Endothelial cell of umbilical vein (primary cell): ENCODE measurements around the gene GADD45G. TPM values are rescaled to one million over a fixed set of nuclear protein-coding genes. Genes with fewer than 3 reads are reported as not detected.
A peak's percentile ranks its signal among the peaks of the same experiment; 100 is the strongest.

ENCODE experiments used
- BruUV-seq: library from RNA; stranded (reverse); fragments of 400-500 nt; replicated peaks from 2 replicates; lab custom pipeline; 2021; lab: Mats Ljungman, UMichigan
- CTCF ChIA-PET: fragments of 300-600, 350-600 bp; sonication (Branson Sonifier 250); formaldehyde crosslinking; loops from one replicate; lab custom pipeline; 2021; ENCODE audit warnings: antibody characterized with exemption, inconsistent platforms; lab: Charles Lee
- POLR2A ChIA-PET: fragments of 300-600, 350-600 bp; sonication (Branson Sonifier 250); formaldehyde crosslinking; loops from one replicate; lab custom pipeline; 2021; ENCODE audit warnings: antibody characterized with exemption, inconsistent platforms; lab: Charles Lee
- DNase-seq: peaks from one replicate; pipeline ENCODE4 v3.0.0-alpha.2; 2011; ENCODE audit warnings: low read depth, low spot score
- FAIRE-seq: peaks from 2 replicates; lab custom pipeline; 2011; peaks lifted over from hg19 to GRCh38; lab: Jason Lieb, UNC
- H2AFZ ChIP-seq: 2 replicates; pipeline ENCODE4 v1.6.0; 2012; ENCODE audit warnings: low read depth, low read length, control low read depth, inconsistent platforms
- H3K27ac ChIP-seq: 2 replicates; pipeline ENCODE4 v1.5.1; 2011; ENCODE audit warnings: low read depth, mild to moderate bottlenecking, control low read depth, low read length, moderate library complexity; ENCODE audit not compliant: insufficient read depth
- H3K27me3 ChIP-seq, 2 experiments: 2 replicates each; pipeline versions ENCODE4 v1.6.0 to v1.6.1; 2011; ENCODE audit warnings: low read length in 2 of 2, mixed read lengths in 1 of 2; ENCODE audit not compliant: control insufficient read depth in 2 of 2, insufficient read depth in 2 of 2
- H3K36me3 ChIP-seq, 2 experiments: 2 replicates in 1 of 2; 3 replicates in 1 of 2; pipeline ENCODE4 v1.5.1; 2011; ENCODE audit warnings: low read length in 2 of 2, mild to moderate bottlenecking in 1 of 2, moderate library complexity in 1 of 2; ENCODE audit not compliant: control insufficient read depth in 2 of 2, insufficient read depth in 2 of 2; ENCODE audit errors: extremely low read depth in 1 of 2
- H3K4me1 ChIP-seq: 3 replicates; pipeline ENCODE4 v1.5.1; 2011; ENCODE audit warnings: mild to moderate bottlenecking, low read length; ENCODE audit not compliant: control insufficient read depth, insufficient read depth; ENCODE audit errors: extremely low read depth
- H3K4me2 ChIP-seq: 2 replicates; pipeline ENCODE4 v1.6.1; 2011; ENCODE audit warnings: low read length, control low read depth, mixed read lengths; ENCODE audit not compliant: insufficient read depth
- H3K4me3 ChIP-seq, 3 experiments: fragments of 200-600 bp in 1 of 3; sonication (generic), shearing (Covaris generic) in 1 of 3; replicated peaks in 1 of 3; 2 replicates each; pipeline ENCODE4 v1.5.1; 2011 to 2016; ENCODE audit warnings: control low read depth in 3 of 3, low read length in 3 of 3, mild to moderate bottlenecking in 2 of 3, inconsistent platforms in 1 of 3, low read depth in 1 of 3, moderate library complexity in 1 of 3; ENCODE audit not compliant: insufficient read depth in 1 of 3
- H3K79me2 ChIP-seq: 2 replicates; pipeline ENCODE4 v1.6.0; 2012; ENCODE audit warnings: low read length, inconsistent platforms; ENCODE audit not compliant: control insufficient read depth, insufficient read depth
- H3K9ac ChIP-seq: replicated peaks from 2 replicates; pipeline ENCODE3; 2011; ENCODE audit warnings: low read length, control low read depth; ENCODE audit not compliant: insufficient read depth; ENCODE audit errors: extremely low read depth
- H3K9me1 ChIP-seq: replicated peaks from 3 replicates; pipeline ENCODE4 v1.6.0; 2011; ENCODE audit warnings: mild to moderate bottlenecking, low read length; ENCODE audit not compliant: control insufficient read depth, insufficient read depth; ENCODE audit errors: extremely low read depth
- H3K9me3 ChIP-seq: replicated peaks from 2 replicates; pipeline ENCODE4 v1.5.1; 2012; ENCODE audit warnings: low read length, inconsistent platforms; ENCODE audit not compliant: control insufficient read depth, insufficient read depth
- H4K20me1 ChIP-seq: replicated peaks from 2 replicates; pipeline ENCODE3; 2011; ENCODE audit warnings: mild to moderate bottlenecking, low read length; ENCODE audit not compliant: control insufficient read depth, insufficient read depth; ENCODE audit errors: extremely low read depth
- EZH2 ChIP-seq: IDR thresholded peaks from 2 replicates; pipeline ENCODE4 v1.6.1; 2012; ENCODE audit warnings: borderline replicate concordance, low read depth, mild to moderate bottlenecking, moderate library complexity, low read length, inconsistent platforms; ENCODE audit not compliant: severe bottlenecking
- FOS ChIP-seq: IDR thresholded peaks from 2 replicates; pipeline ENCODE4 v1.6.1; 2011; ENCODE audit warnings: mild to moderate bottlenecking, low read length, moderate library complexity, borderline replicate concordance; ENCODE audit not compliant: insufficient read depth
- GATA2 ChIP-seq: IDR thresholded peaks from 2 replicates; pipeline ENCODE4 v1.7.0; 2011; ENCODE audit warnings: low read depth, mild to moderate bottlenecking, moderate library complexity, mixed read lengths, low read length; ENCODE audit not compliant: insufficient read length, insufficient read depth
- JUN ChIP-seq: IDR thresholded peaks from 2 replicates; pipeline ENCODE4 v1.6.1; 2011; ENCODE audit warnings: borderline replicate concordance, low read depth; ENCODE audit not compliant: insufficient read length, insufficient read depth
- MAX ChIP-seq: IDR thresholded peaks from 2 replicates; pipeline ENCODE4 v1.6.1; 2011; ENCODE audit not compliant: insufficient read depth, insufficient read length
- MYC ChIP-seq: IDR thresholded peaks from one replicate; pipeline ENCODE4 v1.6.1; 2011; ENCODE audit warnings: mild to moderate bottlenecking, low read depth, low read length
- POLR2A ChIP-seq: IDR thresholded peaks from 2 replicates; pipeline ENCODE4 v1.6.1; 2012; ENCODE audit warnings: low read depth, mild to moderate bottlenecking, control low read depth, low read length
- POLR2AphosphoS5 ChIP-seq: IDR thresholded peaks from 2 replicates; pipeline ENCODE4 v1.6.1; 2012; ENCODE audit warnings: low read depth, mild to moderate bottlenecking, control low read depth, low read length, moderate library complexity; ENCODE audit not compliant: insufficient read depth
- dilution Hi-C: fragments of 300-500 bp; cut with MboI; formaldehyde crosslinking; loops from one replicate; pipeline ENCODE4 v1.15.0; 2019; ENCODE audit warnings: low sequenced_read_pairs; ENCODE audit not compliant: extremely low pct_ligation_motif_present
- intact Hi-C: fragments of 100-400 bp; cut with micrococcal nuclease; formaldehyde crosslinking; loops from one replicate; pipeline ENCODE4 v1.10.0; 2022
- polyA plus RNA-seq, 4 experiments: library from polyadenylated mRNA; depleted of rRNA in 3 of 4; stranded (reverse) in 3 of 4; unstranded in 1 of 4; fragments of >200 nt; gene quantifications; 2 replicates each; pipeline versions ENCODE4 v1.2.1 to v1.2.3, GENCODE V29; 2011 to 2012; ENCODE audit warnings: missing spikeins in 1 of 4
- total RNA-seq: library from RNA; stranded (reverse); gene quantifications from 2 replicates; pipeline ENCODE4 v1.2.3, GENCODE V29; 2021
- TF ChIP-seq, protein P1 (sequence below), 2 donors: IDR thresholded peaks; 1 replicate in 1 of 2; 2 replicates in 1 of 2; pipeline ENCODE4 v1.5.1; 2011; ENCODE audit warnings: low read length in 2 of 2, mild to moderate bottlenecking in 2 of 2, moderate library complexity in 2 of 2, control low read depth in 1 of 2, inconsistent platforms in 1 of 2, low read depth in 1 of 2; ENCODE audit not compliant: insufficient read depth in 1 of 2; ENCODE audit errors: extremely low read depth in 1 of 2

Gene GADD45G
- total and polyA plus RNA-seq, 2 donors (not counting 3 experiments of a cell fraction or from before 2014, with no cell fraction given): 0.44 to 0.64 TPM

GRCh38 chr9:89555036-89555415 is 49.8 kb upstream of the GADD45G start:
- no peaks in the 10 kb centered on the region for H3K27me3 ChIP-seq
- no peaks in the 10 kb centered on the region for H3K9me1 ChIP-seq
- ChIA-PET POLR2A (no interaction called here), CTCF (interaction anchor here (1.5 kb wide), 1 partner anchor 48 kb away, joined by 7 read pairs; no protein-coding TSS in a partner anchor)
- no peaks in the 10 kb centered on the region for H3K36me3 ChIP-seq
- BruUV-seq: no TSS peak
- dilution Hi-C loops: no loop called here
- H4K20me1 ChIP-seq: peaks cover 2% of the 10 kb centered on the region
- H3K9me3 ChIP-seq: no peaks in the 10 kb centered on the region
- FAIRE-seq: no peak
- no peak overlapping the region for H3K4me2 ChIP-seq
- H3K4me3 ChIP-seq: no peak overlapping the region
- no peak overlapping the region for H3K27ac ChIP-seq
- no peaks in the 10 kb centered on the region for H3K79me2 ChIP-seq
- no peak overlapping the region for H3K9ac ChIP-seq
- H2AFZ ChIP-seq: no peak overlapping the region
- DNase-seq: no peak
- intact Hi-C loops: no loop called here
- no peak for TF ChIP-seq POLR2A
- H3K4me1 ChIP-seq: peaks cover 12% of the 10 kb centered on the region

DNA sequence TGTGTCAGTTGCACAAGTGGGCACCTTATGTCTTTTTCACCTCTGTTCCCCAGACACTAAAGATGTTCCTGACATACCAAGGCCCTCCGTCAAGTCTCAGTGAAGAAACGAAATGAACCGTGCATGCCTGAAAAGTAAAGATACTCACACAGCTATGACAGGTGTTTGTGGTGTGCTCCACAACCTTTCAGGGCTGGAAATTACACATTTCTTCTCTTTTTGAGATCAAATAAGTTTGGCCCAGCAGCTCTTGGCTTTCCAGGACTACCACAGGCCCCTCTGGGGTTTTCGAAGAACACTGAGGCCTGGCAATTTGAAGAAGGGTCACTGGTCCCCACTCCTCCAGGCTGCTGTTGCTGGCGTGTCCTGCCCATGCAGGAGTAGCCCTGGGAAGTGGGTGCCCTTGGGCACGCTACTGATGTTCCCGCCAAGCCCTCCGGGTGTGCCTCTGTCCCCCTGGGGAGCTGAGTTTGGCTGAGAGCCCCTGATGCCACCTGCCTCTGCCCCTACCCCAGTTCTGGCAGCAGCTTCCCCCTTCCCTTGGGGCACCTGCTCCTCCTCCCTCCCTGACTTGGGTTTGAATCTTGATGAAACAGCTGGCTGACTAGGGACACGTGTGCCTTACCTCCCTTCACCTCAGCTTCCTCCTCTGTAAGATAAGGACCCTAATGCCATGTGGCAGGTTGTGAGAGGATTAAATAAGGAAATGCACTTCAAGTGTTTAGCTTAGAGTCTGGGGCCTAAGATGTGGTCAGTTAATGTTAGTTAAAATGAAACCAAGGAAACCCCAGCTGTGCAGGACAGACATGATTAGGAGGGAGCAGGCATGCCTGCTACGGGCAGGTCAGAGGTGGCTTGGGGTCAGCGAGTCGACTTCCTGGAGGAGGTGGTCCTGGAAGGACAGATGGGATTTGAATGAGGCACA is 49.1 kb upstream of the GADD45G start:
- ChIA-PET POLR2A (no interaction called here), CTCF (interaction anchor here (1.2 to 1.5 kb wide), 4 partner anchors 9 to 47 kb away, joined by 4 to 7 read pairs (median 4); no protein-coding TSS in a partner anchor)
- intact Hi-C loops (no loop called here), dilution Hi-C loops (no loop called here)
- Histone ChIP-seq H3K9ac (peak overlapping the region; percentile 17), H3K79me2 (no peaks in the 10 kb centered on the region), H3K36me3 (no peaks in the 10 kb centered on the region), H3K9me3 (no peaks in the 10 kb centered on the region), H4K20me1 (peaks cover 1% of the 10 kb centered on the region), H3K4me2 (peak overlapping the region; percentile 47), H2AFZ (peak overlapping the region; percentile 40), H3K27me3 (no peaks in the 10 kb centered on the region), H3K4me3 (peak overlapping the region in 1 of 3 experiments; percentile 6), H3K9me1 (no peaks in the 10 kb centered on the region), H3K27ac (peak overlapping the region; percentile 39), H3K4me1 (peaks cover 12% of the 10 kb centered on the region)
- no TSS peak for BruUV-seq
- FAIRE-seq (peak; percentile 48), DNase-seq (peak; percentile 8)
- no peak for TF ChIP-seq MAX
- TF ChIP-seq, protein P1, sequence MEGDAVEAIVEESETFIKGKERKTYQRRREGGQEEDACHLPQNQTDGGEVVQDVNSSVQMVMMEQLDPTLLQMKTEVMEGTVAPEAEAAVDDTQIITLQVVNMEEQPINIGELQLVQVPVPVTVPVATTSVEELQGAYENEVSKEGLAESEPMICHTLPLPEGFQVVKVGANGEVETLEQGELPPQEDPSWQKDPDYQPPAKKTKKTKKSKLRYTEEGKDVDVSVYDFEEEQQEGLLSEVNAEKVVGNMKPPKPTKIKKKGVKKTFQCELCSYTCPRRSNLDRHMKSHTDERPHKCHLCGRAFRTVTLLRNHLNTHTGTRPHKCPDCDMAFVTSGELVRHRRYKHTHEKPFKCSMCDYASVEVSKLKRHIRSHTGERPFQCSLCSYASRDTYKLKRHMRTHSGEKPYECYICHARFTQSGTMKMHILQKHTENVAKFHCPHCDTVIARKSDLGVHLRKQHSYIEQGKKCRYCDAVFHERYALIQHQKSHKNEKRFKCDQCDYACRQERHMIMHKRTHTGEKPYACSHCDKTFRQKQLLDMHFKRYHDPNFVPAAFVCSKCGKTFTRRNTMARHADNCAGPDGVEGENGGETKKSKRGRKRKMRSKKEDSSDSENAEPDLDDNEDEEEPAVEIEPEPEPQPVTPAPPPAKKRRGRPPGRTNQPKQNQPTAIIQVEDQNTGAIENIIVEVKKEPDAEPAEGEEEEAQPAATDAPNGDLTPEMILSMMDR (IDR thresholded peaks at IDR 0.05; ENCODE audit: extremely low read depth in 1 of 2, insufficient read depth in 1 of 2, low read depth in 1 of 2, low read length in 2 of 2): no peak
- no peak for TF ChIP-seq GATA2
- TF ChIP-seq JUN: no peak
- TF ChIP-seq POLR2A: no peak
- TF ChIP-seq FOS: no peak
- TF ChIP-seq EZH2: no peak
- TF ChIP-seq MYC: no peak
- no peak for TF ChIP-seq POLR2AphosphoS5
